GM18519 (cell line): Measurements from ENCODE around the gene PTPRM.

ENCODE experiments used
- ATAC-seq: cut with Tn5 transposase; IDR thresholded peaks from one replicate; pipeline ENCODE4 v1.9.1; 2021; ENCODE audit warnings: mild to moderate bottlenecking, moderate library complexity; ENCODE audit not compliant: unreplicated experiment, low FRiP score

Gene PTPRM

DNA sequence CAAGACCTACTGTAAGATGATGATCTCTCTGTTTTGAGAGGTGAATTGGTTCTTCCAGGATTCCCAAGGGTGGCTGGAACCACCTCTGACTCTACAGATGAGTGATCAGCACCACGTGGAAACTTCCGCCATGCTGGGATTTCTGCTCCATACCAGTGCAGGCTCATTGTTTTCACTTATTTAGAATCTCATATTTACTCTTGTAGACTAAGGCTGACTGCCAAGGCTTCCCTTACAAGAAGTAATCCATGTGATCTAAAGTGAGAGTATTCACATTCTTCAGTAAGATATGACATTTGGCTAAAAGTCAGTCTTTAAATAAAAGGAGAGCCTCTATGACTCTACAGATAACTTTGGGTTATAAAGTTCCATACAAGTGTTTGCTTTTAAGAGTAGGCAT, 719.2 kb downstream of the PTPRM start:
- ATAC-seq = no peak

DNA sequence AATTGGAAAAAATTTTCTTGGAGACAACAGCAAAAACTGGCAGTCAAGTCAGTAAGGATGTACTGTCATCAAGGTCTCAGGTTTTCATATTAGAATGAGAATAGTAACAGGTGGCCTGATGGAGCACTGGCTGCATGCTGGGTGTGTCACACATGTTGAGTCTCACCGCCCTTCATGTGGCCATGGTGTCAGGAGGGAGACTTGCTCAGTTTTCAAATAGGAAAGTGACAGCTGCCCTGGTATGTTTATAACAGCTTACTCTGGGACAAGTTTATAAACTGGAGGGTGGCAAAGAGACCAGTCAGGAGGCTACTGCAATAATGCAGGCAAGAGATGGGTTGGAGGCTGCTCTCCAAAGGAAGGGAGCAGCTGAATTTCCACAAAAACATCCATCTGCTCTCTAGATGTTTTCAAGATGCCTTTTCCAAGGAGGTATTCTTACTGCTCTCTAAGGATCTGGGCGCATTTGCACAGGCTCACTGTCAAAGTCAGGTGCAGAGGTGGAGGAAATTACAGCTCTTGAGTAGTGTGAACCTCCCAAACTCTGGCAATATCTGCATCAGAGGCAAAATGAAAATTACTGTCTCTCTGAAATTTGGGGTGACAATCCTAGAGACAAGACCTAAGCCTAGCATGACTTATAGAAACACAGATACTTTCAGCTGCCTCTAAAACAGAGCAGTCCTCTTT, 720.2 kb downstream of the PTPRM start:
- ATAC-seq = no peak

DNA sequence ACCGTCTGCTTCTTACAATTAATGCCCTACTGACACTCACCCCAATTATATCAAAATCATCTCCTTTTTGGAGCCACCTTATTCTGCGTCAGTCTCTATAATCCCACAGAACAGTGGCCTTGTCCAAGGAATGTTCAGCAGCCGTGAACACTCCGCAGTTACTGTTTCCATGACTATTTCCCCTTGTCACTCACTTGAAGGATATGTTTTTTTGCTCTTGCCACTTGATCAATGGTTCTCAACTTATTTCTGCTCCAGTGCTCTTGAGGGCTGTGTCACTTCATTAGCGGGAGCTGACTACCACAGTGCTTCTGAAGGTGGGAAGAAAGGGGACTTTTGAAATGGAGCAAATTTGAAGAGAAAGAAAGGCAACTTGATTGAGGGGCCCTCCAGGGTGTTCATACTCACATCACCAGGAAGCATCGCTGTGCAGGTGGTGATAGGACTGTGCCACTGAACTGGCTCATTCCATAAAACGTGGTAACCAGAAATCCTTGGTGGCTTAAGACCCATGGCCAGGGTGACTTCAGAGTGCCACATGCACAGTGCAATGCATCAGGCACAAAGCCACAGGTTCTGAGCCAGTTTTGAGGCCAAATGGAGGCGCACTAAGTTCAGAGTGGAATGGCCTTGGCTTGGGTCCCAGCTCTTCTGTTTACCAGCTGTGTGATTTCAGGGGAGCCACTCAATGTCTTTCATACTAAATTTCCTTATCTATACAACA, 721.5 kb downstream of the PTPRM start:
- no peak for ATAC-seq

DNA sequence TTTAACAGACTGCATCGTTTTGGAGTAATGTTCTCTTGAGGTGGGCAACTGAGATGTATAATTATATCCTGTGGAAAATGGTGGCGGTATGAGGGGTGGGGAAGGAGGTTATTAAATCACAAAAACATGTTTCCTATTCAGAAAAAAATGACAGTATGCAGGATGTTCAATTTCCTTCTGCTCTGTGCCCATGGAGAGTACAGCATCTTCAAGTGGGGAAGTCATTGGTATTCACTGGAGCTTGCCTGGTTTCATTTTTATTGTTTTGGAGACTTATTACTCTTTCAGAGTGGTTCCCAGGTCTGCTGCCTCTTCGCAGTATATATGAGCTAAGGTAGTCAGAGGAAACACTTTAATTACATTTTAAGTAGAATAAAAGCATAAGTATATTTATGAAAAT, 723.3 kb downstream of the PTPRM start:
- no peak for ATAC-seq

DNA sequence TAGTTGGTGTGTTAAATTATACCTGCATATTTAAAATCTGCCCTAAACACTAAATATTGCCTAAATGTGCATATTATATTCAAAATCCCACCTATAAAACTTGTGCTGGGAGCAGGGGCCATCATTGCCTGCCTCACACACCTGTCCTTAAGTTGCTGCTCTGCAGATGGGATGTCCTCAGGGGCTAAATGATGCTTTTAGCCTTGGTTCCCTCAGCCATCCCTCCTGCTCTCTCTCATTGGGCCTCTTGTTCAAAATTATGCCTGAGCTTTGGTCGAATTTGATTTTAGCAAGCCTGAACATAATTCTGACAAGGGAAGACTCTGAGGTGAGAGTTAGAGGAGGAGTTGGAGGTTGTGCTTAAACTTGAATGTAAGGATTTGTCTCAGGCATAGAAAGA, 723.8 kb downstream of the PTPRM start:
- no peak for ATAC-seq

DNA sequence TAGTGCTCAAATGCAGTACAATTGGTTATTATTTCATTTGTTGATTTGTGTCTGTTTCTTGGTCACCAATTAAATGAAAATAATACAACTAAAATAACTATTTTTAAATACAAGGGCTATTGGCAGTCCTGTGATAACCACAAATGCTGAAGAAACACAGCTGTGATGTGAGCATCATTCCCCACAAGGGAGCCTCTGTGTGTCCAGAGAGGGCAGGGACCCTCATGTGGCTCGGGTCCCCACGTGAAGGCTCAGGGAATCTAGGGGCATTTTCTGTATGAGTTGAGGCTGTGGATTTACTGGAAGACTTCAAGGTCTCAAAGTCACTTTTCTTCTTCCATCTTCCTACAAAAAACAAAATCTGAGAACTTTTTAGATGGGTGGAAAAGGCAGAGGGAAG, 726.1 kb downstream of the PTPRM start:
- ATAC-seq = no peak

DNA sequence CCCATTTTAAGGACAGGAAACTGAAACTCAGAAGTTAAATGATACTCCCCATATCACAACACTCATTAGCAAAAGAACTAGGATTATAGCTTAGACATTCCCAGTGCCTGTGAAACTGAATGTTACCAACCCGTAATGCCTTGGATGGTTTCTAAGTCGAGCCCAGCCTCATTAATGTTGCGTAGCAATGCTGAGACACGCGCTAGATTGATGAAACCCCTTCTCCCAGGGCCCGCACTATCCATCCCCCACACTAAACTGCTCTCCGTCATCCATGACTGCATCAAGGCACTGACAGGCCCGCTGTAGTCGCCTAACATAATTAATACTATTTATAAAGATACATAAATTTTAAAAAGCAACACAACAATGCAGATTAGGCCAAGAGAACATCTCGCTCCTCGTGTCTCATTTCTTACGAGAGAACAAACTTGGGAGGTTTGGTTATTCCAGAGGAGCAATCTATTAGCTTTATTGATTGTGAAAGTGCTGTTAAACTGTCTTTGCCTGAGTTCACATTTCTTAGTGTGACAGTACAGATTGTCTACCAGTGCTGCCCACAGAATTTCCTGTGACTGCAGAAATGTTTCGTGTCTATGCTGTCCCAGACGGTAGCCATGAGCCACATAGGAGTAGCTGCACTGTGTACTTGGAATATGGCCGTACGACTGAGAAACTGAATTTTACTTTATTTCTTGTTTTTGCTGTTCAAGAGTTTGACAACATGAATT, 729.9 kb downstream of the PTPRM start:
- no peak for ATAC-seq

DNA sequence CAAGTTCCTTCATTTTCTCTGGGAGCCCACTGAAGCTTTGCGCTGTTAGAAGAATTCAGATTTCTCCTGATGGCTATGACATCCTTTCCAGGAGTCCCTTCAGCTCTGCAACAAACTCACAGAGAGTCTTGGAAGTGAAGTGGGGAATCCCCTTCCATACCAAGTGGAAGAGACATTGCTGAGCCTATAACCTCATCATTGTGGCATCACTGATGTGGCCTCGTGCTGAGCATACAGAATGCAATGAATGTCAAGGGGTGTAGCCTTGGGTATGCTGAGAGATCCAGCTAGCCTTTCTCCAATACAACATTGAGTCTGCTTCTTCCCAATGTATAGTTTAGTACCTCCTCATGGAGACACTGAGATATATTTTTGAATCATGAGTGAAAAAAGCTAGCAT, 731.1 kb downstream of the PTPRM start:
- ATAC-seq = no peak

DNA sequence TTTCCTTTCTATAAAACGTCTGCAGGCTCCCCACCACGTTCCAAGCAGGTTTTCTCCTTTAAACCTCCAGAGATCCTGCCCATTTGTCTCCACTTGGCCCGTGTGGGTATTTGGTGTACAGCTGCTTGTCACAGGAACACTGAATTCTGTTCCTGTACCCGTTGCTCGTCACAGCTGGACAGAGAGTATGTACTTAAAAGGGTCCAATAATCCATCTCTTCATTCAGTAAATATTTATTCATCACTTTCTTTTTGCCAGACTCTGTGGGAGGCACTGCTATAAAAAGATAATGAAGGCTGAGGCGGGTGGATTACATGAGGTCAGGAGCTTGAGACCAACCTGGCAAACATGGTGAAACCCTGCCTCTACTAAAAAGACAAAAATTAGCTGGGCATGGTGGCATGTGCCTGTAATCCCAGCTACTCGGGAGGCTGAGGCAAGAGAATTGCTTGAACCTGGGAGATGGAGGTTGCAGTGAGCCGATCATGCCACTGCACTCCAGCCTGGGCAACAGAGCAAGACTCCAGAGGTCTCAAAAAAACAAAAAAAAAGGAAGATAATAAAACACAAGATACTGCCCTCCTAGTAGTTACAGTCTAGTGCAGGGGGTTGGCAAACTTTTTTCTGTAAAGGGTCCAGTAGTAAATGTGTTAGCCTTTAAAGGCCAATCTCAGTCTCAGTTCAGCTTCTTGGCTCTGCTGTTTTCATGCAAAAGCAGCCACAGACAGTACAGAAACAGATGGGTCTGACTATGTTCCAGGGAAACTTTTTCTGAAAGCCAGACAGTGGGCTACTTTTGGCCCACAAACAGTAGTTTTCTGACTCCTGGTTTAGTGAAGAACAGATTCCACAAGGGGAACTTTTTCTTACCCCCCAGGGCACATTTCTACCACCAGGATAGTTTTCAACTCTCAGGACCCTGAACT, 732.2 kb downstream of the PTPRM start:
- ATAC-seq = no peak

DNA sequence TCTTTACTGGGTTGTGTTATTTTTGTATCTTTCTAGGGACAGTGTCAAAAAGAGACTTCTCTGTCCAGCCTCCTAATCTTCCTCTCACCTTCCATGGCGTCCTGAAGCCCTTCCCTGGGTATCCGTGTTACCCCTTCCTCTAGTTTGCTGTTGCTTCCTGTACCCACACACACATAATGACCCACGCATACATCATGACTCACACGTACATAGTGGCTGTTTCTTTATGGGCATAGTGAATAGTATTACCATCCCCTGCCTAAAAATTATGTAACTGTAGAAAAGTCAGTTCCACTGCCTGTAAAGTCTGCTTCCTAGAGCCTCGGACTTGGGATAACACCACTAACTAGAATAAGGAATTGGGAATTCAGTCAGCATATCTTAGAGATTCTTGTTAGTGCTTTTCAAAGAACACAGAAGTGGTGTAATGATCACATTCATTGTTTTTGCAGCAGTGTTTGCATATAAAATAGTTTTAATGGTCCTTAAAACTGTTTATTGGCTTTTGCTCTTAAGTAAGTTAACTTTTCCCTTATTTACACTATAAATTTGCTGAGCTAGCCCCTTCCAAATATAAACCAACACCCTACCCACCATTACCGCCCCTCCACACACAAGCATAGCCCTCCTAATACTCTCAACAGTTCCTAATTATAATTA, 733.8 kb downstream of the PTPRM start:
- no peak for ATAC-seq

DNA sequence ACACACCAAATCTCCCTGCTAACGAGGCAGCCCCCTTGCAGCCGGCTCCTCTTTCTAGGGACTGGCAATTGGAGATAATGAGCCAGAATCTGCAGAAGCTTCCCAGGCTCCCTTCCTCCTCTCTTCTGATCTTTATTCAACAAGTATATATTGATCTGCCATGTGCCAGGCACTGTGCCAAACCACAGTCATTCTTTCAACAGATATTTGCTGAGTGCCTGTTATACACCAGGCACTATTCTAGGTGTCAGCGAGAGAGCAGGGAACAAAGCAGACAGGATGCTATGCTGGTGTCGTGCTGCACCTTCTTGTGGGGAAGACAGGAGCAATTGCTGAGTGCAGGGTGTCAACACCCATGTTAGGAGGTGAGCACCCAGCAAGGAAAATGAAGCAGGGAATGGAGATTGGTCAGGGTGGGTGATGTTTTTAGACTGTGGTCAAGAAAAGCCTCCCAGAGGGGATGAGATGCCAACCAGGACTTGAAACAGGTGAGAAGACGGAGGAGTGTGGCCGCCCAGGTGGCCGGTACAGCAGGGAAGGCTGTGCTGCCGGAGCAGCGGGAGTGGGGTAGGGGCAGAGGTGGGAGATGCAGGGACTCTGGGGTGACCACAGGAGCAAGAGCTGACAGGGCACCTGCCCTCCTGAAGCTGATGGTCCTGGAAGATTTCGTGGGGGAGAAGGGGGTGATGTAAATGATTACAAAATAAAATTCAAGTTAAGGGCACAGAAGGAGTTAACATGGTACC, 734.5 kb downstream of the PTPRM start:
- ATAC-seq = no peak

DNA sequence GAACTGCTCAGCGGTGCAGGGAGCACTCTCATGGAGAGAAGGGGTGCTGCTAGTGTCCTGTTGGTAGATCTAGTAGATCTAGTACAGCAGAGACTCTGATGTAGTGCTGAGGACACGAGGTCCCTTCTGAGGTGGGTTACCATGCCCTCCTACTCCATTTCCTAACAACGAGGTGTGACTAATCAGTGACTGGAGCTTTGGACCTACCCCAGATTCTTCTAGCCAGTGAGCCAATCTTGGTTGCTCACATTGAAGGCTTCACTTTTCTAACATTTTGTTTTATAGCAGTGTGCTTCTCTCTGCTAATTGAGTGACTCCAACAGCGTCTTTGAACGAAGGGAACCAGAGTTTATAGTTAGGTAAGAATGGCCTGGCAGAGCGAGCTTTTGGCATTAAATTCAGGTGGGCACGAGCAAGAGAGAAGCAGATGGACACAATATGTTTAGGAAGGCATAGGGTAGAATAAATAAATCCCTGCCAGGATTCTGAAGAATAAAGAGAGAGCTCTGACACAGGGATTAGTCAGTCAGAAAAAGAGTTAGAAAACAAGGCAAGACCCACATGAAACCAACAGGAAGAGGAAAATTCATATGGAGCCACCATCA, 736.1 kb downstream of the PTPRM start:
- ATAC-seq = no peak

DNA sequence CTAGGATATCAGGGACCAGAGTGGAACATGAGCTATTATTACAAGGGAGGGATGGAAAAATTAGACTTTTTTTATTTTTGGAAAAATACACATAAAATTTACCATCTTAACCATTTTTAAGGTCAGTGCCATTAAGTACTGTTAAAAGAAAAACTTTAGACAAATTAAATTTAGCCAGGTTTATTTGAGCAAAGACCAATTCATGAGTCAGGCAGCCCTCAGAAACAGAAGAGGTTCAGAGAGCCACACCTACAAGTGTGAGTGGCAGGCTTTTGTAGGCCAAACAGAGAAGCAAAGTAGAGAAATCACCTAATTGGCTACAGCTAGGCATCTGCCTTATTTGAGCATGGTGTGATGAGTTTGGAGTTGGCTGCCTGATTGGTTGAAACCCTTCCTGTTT, 740.8 kb downstream of the PTPRM start:
- no peak for ATAC-seq

DNA sequence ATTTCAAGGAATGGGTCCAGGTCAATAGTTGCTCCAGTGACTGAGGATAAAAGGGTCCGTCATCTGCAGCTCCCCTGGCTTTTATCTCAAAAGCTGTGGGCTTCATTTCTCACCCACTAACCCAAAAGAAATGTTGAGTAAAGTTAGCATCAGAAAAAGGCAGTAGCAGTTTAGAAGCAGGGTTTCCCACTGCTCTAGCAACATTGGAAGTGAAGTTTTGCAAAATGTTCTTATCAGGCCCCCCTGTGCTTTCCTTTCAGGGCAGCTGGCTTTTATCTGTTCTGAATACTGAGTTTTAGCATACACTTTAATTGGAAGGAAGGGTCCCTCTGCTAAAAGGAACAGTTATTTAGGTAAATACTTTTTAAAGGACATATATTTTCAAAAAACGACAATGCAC, 745.9 kb downstream of the PTPRM start:
- no peak for ATAC-seq

DNA sequence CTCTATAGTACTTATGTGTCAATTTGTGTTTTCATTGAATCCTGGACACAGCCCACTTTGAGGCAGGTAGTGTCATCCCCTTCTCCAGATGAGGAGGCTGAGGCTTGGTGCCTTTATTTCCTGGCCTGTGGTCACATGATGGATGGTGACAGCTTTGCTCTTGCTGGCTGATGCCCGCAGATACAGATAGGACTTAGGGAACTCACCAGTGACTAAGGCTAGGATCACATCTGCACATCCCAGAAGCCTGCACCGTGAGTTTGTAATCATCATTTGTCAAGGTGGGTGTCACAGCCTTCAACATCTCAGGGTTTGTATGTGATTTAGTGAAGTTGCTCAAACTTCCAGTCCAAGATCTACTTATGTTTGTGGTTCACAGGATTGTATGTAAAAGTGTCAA, 747.0 kb downstream of the PTPRM start:
- no peak for ATAC-seq

DNA sequence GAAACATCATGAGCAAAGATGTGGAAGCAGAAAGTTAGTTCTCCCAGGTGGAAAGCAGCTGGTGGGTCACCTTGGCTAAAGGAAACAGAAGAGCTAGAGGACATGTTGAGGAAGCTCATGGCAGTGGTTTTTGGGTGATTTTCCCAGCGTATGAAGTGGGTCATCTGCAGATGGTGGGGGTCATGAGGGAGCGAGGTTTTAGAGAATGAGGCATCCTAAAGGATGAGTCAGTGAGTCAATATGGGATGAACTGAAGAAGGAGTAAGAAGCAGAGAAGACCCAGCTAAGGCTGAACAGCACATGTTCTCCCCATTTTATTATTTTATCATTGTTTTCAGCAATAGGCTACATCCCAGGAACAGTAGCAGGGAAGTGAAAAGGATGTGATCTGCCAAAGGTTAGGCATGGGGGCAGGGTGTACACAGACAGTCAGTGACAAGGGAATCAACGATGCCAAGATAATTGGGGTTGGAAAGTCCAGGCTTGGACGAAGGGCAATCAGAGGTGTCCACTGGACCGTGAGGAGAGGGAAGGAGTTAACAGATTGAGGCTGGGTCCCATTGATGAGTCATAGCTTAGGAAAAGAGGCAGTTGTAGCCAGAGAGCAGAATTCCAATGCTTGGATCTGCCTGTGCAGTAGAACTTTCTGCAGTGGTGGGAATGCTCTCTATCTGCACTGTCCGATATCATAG, 752.8 kb downstream of the PTPRM start:
- ATAC-seq = no peak

DNA sequence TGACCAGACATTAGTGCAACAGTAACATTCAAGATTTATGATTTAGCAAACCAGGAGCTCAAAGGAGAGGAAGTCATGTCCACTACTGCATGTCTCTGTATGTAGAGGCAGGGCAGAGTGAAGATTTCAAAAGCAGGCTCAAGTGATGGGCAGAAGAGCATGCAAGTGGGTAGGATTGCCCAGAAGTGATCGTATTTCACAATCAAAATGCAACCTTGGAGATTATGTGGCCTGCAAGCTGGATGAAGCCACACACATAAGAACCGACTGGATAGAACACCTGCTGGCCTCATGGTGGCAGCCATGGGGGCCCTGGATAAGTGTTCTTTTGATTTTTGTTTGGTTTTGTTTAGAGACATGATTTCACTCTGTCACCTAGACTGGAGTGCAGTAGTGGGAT, 755.4 kb downstream of the PTPRM start:
- ATAC-seq = no peak

DNA sequence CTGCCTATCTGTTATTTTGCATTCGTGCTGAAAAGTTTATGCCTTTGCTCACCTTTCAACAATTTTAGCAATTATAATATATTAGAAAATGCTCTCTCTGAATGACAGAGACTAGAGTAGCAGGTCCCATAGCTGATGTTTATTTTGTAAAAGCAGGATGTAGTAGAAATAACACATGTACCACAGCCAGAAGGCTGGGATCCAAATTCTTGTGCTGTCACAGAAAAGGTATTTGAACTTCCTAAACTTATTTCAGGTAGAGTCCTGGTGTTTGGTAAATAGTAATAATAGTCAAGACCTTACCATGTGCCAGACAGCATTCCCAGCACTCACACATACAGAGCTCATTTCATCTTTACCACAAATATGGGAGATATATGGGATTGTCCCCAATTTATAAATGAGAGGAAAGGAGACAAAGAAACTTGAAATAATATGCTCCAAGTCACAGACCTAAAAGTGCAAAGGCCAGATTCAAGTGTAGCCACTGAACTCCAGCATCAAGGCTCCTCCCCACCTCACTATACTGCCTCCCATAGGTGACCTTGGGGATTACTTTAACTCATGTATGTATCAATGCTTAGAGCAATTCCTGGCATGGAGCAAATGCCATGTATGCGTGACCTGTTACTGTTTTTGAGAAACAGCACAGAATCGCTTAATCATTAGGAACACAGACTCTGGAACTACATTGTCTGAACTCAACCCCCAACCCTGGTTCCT, 757.4 kb downstream of the PTPRM start:
- no peak for ATAC-seq
